Ectodermal cell (in vitro differentiated cells): ENCODE measurements around the gene CHPF2.

ENCODE experiments used
- H3K27ac ChIP-seq: 2 replicates; pipeline ENCODE4 v1.7.0; 2013; ENCODE audit warnings: mild to moderate bottlenecking, low read depth, low read length; ENCODE audit not compliant: insufficient read depth, poor library complexity, severe bottlenecking
- H3K27me3 ChIP-seq: 2 replicates; pipeline ENCODE4 v1.7.0; 2013; ENCODE audit warnings: mild to moderate bottlenecking, low read length; ENCODE audit not compliant: insufficient read depth, control insufficient read depth, poor library complexity, severe bottlenecking
- H3K36me3 ChIP-seq: one replicate; pipeline ENCODE4 v1.7.0; 2013; ENCODE audit warnings: low read length; ENCODE audit not compliant: control insufficient read depth, insufficient read depth
- H3K4me1 ChIP-seq: one replicate; pipeline ENCODE4 v1.7.0; 2013; ENCODE audit warnings: low read length; ENCODE audit not compliant: control insufficient read depth, insufficient read depth
- H3K4me3 ChIP-seq: 2 replicates; pipeline ENCODE4 v1.7.0; 2013; ENCODE audit warnings: low read depth, low read length, control low read depth; ENCODE audit not compliant: insufficient read depth
- H3K9me3 ChIP-seq: 2 replicates; pipeline ENCODE4 v1.7.0; 2013; ENCODE audit warnings: mild to moderate bottlenecking, low read length, moderate library complexity; ENCODE audit not compliant: control insufficient read depth
- WGBS, 2 experiments: methylation state at CpG; one replicate each; pipeline ENCODE4 v1.1.7; 2013; ENCODE audit warnings: missing lambda C conversion rate in 2 of 2; 5-methylcytosine and 5-hydroxymethylcytosine counted together

CHPF2 gene

GRCh38 chr7:151251689-151252560, 19.6 kb downstream of the CHPF2 start:
- Histone ChIP-seq H3K27me3 (peaks cover 45% of the 10 kb centered on the region), H3K4me3 (peak overlapping the region; percentile 57), H3K4me1 (peaks cover 47% of the 10 kb centered on the region), H3K36me3 (no peaks in the 10 kb centered on the region), H3K9me3 (no peaks in the 10 kb centered on the region), H3K27ac (peak overlapping the region; percentile 83)
- 1% methylated on average over 77 of the region's 79 CpGs for WGBS, 2 experiments

GRCh38 chr7:151252561-151252835, 20.2 kb downstream of the CHPF2 start:
- no peaks in the 10 kb centered on the region for H3K36me3 ChIP-seq
- H3K27me3 ChIP-seq = peaks cover 40% of the 10 kb centered on the region
- peak overlapping the region; percentile 83 for H3K27ac ChIP-seq
- H3K9me3 ChIP-seq = no peaks in the 10 kb centered on the region
- peaks cover 42% of the 10 kb centered on the region for H3K4me1 ChIP-seq
- H3K4me3 ChIP-seq = peak overlapping the region; percentile 57
- WGBS, 2 experiments = 9 to 15% methylated on average over 9 of the region's 9 CpGs

- Histone ChIP-seq H3K27me3 (peaks cover 33% of the 10 kb centered on the region), H3K27ac (no peak overlapping the region), H3K36me3 (no peaks in the 10 kb centered on the region), H3K4me1 (peaks cover 37% of the 10 kb centered on the region), H3K9me3 (no peaks in the 10 kb centered on the region), H3K4me3 (peak overlapping the region; percentile 57)
- WGBS, 2 experiments = 31 to 33% methylated on average over 17 of the region's 17 CpGs
These were observed 20.9 kb downstream of the CHPF2 start for GRCh38 chr7:151252961-151253711.

- peaks cover 33% of the 10 kb centered on the region for H3K4me1 ChIP-seq
- peaks cover 23% of the 10 kb centered on the region for H3K27me3 ChIP-seq
- no peak overlapping the region for H3K4me3 ChIP-seq
- no peak overlapping the region for H3K27ac ChIP-seq
- WGBS, 2 experiments = 85 to 86% methylated on average over 7 of the region's 7 CpGs
- no peaks in the 10 kb centered on the region for H3K9me3 ChIP-seq
- no peaks in the 10 kb centered on the region for H3K36me3 ChIP-seq
These were observed 22.0 kb downstream of the CHPF2 start for GRCh38 chr7:151254316-151254715.

GRCh38 chr7:151254851-151255250, 22.6 kb downstream of the CHPF2 start:
- 89 to 90% methylated on average over 11 of the region's 11 CpGs for WGBS, 2 experiments
- H3K9me3 ChIP-seq = no peaks in the 10 kb centered on the region
- H3K27me3 ChIP-seq = peaks cover 18% of the 10 kb centered on the region
- no peaks in the 10 kb centered on the region for H3K36me3 ChIP-seq
- no peak overlapping the region for H3K27ac ChIP-seq
- H3K4me1 ChIP-seq = peaks cover 27% of the 10 kb centered on the region
- no peak overlapping the region for H3K4me3 ChIP-seq

GRCh38 chr7:151255390-151255789, 23.1 kb downstream of the CHPF2 start:
- H3K27me3 ChIP-seq = peaks cover 12% of the 10 kb centered on the region

GRCh38 chr7:151256410-151257045, 24.2 kb downstream of the CHPF2 start:
- Histone ChIP-seq H3K27ac (no peak overlapping the region), H3K4me1 (peaks cover 14% of the 10 kb centered on the region), H3K36me3 (no peaks in the 10 kb centered on the region), H3K9me3 (no peaks in the 10 kb centered on the region), H3K4me3 (no peak overlapping the region), H3K27me3 (peaks cover 1% of the 10 kb centered on the region)
- 77 to 79% methylated on average over 16 of the region's 16 CpGs for WGBS, 2 experiments

More at GRCh38 chr7:151255390-151255789, 23.1 kb downstream of the CHPF2 start:
- no peak overlapping the region for H3K27ac ChIP-seq
- H3K4me3 ChIP-seq = no peak overlapping the region
- H3K9me3 ChIP-seq = no peaks in the 10 kb centered on the region
- H3K36me3 ChIP-seq = no peaks in the 10 kb centered on the region
- H3K4me1 ChIP-seq = peaks cover 22% of the 10 kb centered on the region
- WGBS, 2 experiments = 82 to 83% methylated on average over 7 of the region's 7 CpGs

- 89 to 95% methylated on average over 7 of the region's 7 CpGs for WGBS, 2 experiments
- no peaks in the 10 kb centered on the region for H3K9me3 ChIP-seq
- H3K27me3 ChIP-seq = no peaks in the 10 kb centered on the region
- H3K4me1 ChIP-seq = peaks cover 4% of the 10 kb centered on the region
- H3K4me3 ChIP-seq = no peak overlapping the region
- no peak overlapping the region for H3K27ac ChIP-seq
- no peaks in the 10 kb centered on the region for H3K36me3 ChIP-seq
These were observed 25.7 kb downstream of the CHPF2 start for GRCh38 chr7:151257990-151258389.

- H3K27me3 ChIP-seq = no peaks in the 10 kb centered on the region
- H3K4me3 ChIP-seq = no peak overlapping the region
- H3K36me3 ChIP-seq = no peaks in the 10 kb centered on the region
- H3K4me1 ChIP-seq = no peaks in the 10 kb centered on the region
- no peak overlapping the region for H3K27ac ChIP-seq
- 92% methylated on average over 11 of the region's 11 CpGs for WGBS, 2 experiments
- H3K9me3 ChIP-seq = no peaks in the 10 kb centered on the region
These were observed 28.2 kb downstream of the CHPF2 start for GRCh38 chr7:151260471-151260870.

GRCh38 chr7:151260883-151261282, 28.6 kb downstream of the CHPF2 start:
- Histone ChIP-seq H3K4me1 (no peaks in the 10 kb centered on the region), H3K4me3 (no peak overlapping the region), H3K36me3 (no peaks in the 10 kb centered on the region), H3K27ac (no peak overlapping the region), H3K27me3 (no peaks in the 10 kb centered on the region), H3K9me3 (no peaks in the 10 kb centered on the region)
- 94% methylated on average over 8 of the region's 8 CpGs for WGBS, 2 experiments
